22Rv1 (cell line): ENCODE results near the gene F3.

ENCODE experiments used
- H3K27ac ChIP-seq: fragments of 450-650 bp; 2 replicates; pipeline ENCODE4 v1.5.1; 2017
- ZFX ChIP-seq: fragments of 450-650 bp; IDR thresholded peaks from 2 replicates; pipeline ENCODE4 v1.6.1; 2017; ENCODE audit warnings: antibody characterized with exemption, borderline replicate concordance
- TF ChIP-seq, protein P1 (sequence below): fragments of 450-650 bp; IDR thresholded peaks from 2 replicates; pipeline ENCODE4 v1.5.1; 2017; ENCODE audit warnings: mild to moderate bottlenecking

The F3 gene

DNA sequence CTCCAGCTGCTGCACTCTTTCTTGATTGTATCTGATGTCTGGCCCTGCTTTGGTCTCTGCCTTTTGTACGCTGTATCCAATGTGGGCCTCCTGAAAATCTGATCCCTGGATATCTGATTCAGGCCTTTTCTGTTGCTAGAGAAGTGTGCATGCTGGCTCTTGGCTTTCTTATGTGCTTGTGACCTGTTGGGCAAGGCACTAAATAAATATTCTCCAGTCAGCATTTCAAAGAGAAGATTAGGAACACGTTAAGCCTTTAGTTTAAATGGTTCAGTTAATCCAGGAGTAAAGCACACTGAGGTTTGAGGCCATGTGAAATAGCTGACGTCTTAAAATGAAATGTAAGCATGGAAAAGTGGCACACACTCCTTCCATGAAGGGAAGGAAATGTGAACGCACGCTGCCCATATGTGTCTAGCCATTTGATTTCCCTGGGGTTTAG is 9.3 kb upstream of the F3 start:
- TF ChIP-seq ZFX = no peak
- TF ChIP-seq, protein P1, sequence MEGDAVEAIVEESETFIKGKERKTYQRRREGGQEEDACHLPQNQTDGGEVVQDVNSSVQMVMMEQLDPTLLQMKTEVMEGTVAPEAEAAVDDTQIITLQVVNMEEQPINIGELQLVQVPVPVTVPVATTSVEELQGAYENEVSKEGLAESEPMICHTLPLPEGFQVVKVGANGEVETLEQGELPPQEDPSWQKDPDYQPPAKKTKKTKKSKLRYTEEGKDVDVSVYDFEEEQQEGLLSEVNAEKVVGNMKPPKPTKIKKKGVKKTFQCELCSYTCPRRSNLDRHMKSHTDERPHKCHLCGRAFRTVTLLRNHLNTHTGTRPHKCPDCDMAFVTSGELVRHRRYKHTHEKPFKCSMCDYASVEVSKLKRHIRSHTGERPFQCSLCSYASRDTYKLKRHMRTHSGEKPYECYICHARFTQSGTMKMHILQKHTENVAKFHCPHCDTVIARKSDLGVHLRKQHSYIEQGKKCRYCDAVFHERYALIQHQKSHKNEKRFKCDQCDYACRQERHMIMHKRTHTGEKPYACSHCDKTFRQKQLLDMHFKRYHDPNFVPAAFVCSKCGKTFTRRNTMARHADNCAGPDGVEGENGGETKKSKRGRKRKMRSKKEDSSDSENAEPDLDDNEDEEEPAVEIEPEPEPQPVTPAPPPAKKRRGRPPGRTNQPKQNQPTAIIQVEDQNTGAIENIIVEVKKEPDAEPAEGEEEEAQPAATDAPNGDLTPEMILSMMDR = no peak
- H3K27ac ChIP-seq = no peak overlapping the region

DNA sequence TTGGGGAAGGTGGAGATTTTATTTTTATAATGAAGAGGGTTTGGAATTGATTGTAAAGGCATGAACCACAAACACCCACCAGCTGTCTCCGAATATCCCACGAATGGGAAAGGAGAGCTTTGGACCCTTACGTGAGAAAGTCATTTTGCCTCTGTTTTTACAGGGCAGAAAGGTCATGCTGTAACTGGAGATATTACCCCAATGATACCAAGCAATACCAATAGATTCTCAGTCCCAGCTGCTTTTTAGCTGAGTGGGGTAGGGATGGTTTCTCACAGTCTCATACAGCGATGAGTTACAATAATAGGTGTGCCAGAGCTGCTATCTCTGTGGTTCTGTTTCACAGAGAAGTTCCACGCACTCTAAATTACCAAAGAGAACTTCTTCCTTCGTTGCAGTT is 8.8 kb upstream of the F3 start:
- H3K27ac ChIP-seq = no peak overlapping the region
- TF ChIP-seq, protein P1 = no peak
- no peak for TF ChIP-seq ZFX

DNA sequence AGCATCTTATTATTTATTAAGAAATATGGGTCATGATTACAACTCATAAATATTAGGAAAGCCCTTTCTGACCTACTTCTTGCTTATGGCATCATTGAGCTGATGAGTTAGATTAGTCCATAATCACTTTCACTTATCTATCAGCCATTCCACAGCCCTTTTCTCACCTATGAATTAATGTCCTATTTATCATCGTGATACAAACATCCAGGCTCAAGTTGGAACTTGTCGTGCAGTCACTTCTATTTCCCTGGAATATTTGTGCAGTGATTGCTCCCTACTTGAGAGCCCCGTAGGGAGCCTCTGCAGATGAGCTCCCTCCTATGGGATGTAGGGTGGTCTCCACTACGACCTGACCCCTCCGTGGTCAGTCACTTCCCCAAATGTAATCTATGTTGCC is 8.1 kb upstream of the F3 start:
- TF ChIP-seq, protein P1 = no peak
- no peak for TF ChIP-seq ZFX
- H3K27ac ChIP-seq = no peak overlapping the region

DNA sequence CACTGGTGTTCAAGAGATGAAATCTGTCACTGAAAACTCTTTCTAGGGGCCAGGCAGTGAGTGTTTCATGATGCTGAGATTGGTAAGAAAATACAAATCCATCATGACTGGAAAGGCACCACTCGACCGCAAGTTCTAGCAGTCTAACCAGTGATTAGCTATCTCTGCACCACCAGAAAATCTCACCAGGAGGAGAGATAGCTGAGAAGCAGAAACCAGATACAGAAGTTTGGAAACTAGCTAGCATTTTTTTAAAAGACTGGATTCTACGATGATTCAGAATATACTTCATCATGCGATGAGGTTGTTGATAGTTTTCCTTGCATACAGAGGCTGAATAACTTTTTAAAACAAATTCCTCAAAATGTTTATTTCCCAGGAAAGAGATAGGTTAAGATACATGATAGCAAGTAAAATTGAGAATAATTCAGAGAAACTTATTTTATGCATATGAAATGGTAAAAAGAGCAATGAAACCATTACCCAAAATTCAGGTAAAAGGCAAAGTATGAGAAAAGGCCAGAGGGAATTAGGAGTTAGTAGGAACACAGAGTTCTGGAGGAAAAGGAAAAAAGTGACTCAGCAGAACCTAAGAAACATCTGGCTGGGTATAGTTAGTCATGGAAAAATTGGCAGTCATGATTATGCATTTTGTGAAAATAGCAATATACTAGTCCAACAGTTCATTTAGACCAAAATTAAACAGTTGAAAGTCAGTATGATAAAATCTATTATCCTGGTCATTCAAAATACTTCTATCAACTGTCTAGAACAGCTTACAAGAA is 3.3 kb upstream of the F3 start:
- TF ChIP-seq, protein P1 = no peak
- no peak for TF ChIP-seq ZFX
- H3K27ac ChIP-seq = no peak overlapping the region

DNA sequence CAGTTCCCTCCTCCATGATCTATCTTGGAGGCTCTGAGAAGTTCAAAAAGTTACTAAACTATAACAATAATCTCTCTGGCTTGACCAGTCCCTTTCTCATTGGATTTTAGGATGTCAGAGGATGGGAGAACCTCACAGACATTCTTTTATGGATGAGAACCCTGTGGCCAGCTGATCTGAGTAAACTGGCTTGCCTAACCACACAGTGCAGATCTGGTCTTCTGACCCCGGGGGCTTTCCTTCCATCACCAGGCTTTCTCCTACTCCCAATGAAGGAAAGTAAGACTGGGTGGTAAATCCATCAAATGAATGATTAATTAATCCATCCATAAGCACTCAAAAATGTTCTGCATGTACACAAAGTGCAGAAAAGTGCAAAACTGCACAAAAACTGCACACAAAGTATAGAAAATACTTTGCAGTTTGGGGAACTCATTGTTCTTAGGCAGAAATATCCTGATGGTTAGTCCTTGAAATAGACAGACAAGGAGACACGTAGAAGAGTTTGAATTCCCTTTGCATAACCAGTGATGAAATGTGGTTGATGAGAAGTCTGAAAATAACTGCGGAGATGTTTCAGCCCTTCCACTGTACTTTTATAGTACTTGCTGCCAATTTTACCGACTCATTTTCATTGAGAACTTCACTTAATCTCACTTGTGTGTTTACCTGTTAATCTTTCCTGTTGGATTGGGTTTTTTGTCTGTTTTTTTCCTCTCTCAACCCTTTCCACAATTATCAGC is 2.5 kb upstream of the F3 start:
- H3K27ac ChIP-seq = no peak overlapping the region
- TF ChIP-seq ZFX = no peak
- TF ChIP-seq, protein P1 = no peak

DNA sequence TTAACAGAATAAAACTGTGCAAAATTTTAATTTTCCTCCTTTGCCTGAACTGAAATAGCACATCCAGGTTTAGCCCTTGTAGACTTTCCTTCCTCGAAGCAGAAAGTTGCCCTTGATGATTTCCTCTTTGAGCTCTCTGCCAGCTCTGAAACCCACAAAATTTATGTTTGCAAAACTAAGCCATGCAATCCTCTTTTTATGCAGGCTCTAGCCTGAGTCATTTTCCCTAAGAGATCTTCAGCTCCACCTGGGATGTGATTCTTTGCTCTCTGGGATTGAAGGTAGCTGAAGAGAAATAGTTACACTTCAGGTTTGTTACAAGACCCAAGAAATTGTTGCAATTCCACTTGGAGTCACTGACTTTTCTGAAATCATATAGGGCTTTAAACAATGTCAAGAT is 1.4 kb upstream of the F3 start:
- H3K27ac ChIP-seq = no peak overlapping the region
- TF ChIP-seq ZFX = no peak
- TF ChIP-seq, protein P1 = no peak
